ENCODE results near the gene NPAT. TPM values are rescaled to one million over a fixed set of nuclear protein-coding genes. Genes with fewer than 3 reads are reported as not detected.

NPAT gene
- total and polyA plus RNA-seq, 10 of the 15 experiments (the other 5 are each of a cell fraction or from before 2014, with no cell fraction given) = 7.5 to 32.8 (median 20.1) TPM

DNA sequence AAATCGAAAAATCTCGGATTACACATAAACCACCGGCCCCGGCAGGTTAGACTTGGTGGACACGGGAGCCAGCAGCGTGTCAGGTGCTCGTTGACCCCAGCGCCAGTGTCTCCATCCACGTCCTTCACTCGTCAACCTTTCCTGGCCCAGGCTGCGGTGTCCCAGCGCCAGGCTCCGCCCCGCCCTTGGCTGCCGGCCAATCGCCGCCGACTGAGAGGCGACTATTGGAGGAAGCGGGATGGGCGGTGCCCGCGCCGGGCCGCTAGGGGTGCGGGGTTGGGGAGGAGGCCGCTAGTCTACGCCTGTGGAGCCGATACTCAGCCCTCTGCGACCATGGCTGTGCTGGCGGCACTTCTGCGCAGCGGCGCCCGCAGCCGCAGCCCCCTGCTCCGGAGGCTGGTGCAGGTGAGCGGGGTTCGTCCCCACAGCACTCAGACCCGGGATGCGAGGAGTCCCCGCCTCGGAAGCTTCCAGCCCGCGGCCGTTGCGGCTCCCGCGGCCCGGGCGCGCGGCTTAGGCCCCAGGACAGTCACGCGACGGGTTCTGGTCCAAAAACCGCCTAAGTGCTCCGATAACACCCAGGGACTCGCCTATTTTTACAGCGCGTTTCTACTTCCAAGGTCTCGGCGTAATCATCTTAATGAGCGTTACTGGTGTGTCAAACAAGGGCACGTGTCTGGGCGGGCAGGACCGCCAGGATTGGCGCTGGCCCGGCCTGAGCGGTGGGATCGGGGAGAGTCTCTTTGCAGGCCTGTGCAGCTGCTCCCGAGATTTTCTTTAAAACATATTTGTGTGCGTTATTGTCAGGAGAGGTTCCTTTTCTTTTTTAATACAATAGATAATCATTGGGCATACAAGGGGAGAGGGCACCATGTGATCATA lies 100.9 kb downstream of the NPAT start, which contains the start of gene ACAT1 (continued):
- TF ChIP-seq, protein P1, sequence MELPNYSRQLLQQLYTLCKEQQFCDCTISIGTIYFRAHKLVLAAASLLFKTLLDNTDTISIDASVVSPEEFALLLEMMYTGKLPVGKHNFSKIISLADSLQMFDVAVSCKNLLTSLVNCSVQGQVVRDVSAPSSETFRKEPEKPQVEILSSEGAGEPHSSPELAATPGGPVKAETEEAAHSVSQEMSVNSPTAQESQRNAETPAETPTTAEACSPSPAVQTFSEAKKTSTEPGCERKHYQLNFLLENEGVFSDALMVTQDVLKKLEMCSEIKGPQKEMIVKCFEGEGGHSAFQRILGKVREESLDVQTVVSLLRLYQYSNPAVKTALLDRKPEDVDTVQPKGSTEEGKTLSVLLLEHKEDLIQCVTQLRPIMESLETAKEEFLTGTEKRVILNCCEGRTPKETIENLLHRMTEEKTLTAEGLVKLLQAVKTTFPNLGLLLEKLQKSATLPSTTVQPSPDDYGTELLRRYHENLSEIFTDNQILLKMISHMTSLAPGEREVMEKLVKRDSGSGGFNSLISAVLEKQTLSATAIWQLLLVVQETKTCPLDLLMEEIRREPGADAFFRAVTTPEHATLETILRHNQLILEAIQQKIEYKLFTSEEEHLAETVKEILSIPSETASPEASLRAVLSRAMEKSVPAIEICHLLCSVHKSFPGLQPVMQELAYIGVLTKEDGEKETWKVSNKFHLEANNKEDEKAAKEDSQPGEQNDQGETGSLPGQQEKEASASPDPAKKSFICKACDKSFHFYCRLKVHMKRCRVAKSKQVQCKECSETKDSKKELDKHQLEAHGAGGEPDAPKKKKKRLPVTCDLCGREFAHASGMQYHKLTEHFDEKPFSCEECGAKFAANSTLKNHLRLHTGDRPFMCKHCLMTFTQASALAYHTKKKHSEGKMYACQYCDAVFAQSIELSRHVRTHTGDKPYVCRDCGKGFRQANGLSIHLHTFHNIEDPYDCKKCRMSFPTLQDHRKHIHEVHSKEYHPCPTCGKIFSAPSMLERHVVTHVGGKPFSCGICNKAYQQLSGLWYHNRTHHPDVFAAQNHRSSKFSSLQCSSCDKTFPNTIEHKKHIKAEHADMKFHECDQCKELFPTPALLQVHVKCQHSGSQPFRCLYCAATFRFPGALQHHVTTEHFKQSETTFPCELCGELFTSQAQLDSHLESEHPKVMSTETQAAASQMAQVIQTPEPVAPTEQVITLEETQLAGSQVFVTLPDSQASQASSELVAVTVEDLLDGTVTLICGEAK (IDR thresholded peaks at IDR 0.05; ENCODE audit: borderline replicate concordance) = no peak
- no peak for TF ChIP-seq SREBF1 (IDR thresholded peaks at IDR 0.05; ENCODE audit: low read length)
- TF ChIP-seq CREM (IDR thresholded peaks at IDR 0.05; ENCODE audit: low read depth) = no peak; the same call in 1 of the 2 replicates
- no peak for TF ChIP-seq BMI1 (IDR thresholded peaks at IDR 0.05; ENCODE audit: borderline replicate concordance)
- TF ChIP-seq BCL11A (IDR thresholded peaks at IDR 0.05; ENCODE audit: low read depth, low read length) = no peak
- TF ChIP-seq, protein P2, sequence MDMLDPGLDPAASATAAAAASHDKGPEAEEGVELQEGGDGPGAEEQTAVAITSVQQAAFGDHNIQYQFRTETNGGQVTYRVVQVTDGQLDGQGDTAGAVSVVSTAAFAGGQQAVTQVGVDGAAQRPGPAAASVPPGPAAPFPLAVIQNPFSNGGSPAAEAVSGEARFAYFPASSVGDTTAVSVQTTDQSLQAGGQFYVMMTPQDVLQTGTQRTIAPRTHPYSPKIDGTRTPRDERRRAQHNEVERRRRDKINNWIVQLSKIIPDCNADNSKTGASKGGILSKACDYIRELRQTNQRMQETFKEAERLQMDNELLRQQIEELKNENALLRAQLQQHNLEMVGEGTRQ (IDR thresholded peaks at IDR 0.05; ENCODE audit: borderline replicate concordance, low read depth, low read length) = peak; percentile 5; the same call in 1 of the 2 replicates
- TF ChIP-seq, protein P3, sequence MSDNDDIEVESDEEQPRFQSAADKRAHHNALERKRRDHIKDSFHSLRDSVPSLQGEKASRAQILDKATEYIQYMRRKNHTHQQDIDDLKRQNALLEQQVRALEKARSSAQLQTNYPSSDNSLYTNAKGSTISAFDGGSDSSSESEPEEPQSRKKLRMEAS (IDR thresholded peaks at IDR 0.05; ENCODE audit: low read depth, low read length) = peak; percentile 71
- TF ChIP-seq, protein P4, sequence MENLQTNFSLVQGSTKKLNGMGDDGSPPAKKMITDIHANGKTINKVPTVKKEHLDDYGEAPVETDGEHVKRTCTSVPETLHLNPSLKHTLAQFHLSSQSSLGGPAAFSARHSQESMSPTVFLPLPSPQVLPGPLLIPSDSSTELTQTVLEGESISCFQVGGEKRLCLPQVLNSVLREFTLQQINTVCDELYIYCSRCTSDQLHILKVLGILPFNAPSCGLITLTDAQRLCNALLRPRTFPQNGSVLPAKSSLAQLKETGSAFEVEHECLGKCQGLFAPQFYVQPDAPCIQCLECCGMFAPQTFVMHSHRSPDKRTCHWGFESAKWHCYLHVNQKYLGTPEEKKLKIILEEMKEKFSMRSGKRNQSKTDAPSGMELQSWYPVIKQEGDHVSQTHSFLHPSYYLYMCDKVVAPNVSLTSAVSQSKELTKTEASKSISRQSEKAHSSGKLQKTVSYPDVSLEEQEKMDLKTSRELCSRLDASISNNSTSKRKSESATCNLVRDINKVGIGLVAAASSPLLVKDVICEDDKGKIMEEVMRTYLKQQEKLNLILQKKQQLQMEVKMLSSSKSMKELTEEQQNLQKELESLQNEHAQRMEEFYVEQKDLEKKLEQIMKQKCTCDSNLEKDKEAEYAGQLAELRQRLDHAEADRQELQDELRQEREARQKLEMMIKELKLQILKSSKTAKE (IDR thresholded peaks at IDR 0.05; ENCODE audit: low read depth, poor library complexity, severe bottlenecking) = no peak
- TF ChIP-seq MEF2B (IDR thresholded peaks at IDR 0.05; ENCODE audit: partially characterized antibody, poor library complexity, severe bottlenecking) = peak; percentile 6
- no peak for TF ChIP-seq JUND (IDR thresholded peaks at IDR 0.05; ENCODE audit: low read depth, low read length)
- no peak for TF ChIP-seq SRF (IDR thresholded peaks at IDR 0.05; ENCODE audit: low read depth in 2 of 2, low read length in 2 of 2)
- TF ChIP-seq WRNIP1 (IDR thresholded peaks at IDR 0.05; ENCODE audit: borderline replicate concordance, low read depth, low read length) = no peak
- TF ChIP-seq, protein P5, sequence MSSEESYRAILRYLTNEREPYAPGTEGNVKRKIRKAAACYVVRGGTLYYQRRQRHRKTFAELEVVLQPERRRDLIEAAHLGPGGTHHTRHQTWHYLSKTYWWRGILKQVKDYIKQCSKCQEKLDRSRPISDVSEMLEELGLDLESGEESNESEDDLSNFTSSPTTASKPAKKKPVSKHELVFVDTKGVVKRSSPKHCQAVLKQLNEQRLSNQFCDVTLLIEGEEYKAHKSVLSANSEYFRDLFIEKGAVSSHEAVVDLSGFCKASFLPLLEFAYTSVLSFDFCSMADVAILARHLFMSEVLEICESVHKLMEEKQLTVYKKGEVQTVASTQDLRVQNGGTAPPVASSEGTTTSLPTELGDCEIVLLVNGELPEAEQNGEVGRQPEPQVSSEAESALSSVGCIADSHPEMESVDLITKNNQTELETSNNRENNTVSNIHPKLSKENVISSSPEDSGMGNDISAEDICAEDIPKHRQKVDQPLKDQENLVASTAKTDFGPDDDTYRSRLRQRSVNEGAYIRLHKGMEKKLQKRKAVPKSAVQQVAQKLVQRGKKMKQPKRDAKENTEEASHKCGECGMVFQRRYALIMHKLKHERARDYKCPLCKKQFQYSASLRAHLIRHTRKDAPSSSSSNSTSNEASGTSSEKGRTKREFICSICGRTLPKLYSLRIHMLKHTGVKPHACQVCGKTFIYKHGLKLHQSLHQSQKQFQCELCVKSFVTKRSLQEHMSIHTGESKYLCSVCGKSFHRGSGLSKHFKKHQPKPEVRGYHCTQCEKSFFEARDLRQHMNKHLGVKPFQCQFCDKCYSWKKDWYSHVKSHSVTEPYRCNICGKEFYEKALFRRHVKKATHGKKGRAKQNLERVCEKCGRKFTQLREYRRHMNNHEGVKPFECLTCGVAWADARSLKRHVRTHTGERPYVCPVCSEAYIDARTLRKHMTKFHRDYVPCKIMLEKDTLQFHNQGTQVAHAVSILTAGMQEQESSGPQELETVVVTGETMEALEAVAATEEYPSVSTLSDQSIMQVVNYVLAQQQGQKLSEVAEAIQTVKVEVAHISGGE (CRISPR knock-in tag; IDR thresholded peaks at IDR 0.05) = no peak
- peak; percentile 54; the same call in 1 of the 2 replicates for TF ChIP-seq CBFB (IDR thresholded peaks at IDR 0.05; ENCODE audit: low read depth)
